ENCODE results near the gene GNAO1.

Gene GNAO1

DNA sequence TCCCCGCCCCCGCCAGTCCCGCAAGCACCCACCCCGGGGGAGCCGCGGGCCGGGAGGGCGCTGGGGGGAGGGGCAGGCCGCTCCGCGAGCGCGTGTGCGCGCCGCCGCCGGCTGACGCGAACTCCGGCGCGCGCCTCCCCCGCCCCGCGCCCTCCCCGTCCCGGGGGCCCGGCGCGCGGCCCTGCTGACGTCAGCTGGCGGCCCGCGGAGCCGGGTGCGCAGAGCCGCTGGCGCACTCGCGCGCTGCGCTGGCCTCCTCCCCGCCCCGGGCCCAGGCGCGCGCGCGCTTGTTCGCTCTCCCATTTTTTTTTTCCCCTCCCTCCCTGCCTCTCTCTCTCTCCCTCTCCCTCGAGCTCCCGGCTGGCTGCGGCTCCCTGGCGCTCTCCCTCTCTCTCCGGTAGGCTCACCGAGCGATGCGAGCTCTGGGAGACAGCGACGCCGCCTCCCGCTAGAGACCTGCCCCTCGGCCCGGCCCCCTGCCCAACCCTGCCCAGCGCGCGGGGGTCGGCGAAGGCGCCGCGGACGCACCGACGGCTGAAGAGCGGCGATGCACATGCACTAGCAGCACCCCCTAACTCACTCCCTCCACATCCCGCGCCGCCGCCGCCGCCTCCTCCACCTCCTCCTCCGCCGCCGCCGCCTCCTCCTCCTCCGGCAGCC, at the start of gene GNAO1:
Gene GNAO1, plus strand, starts transcription at position 334 of the 660 bp plus-strand sequence. CDS start 747 bp downstream, outside the sequence.
- Histone ChIP-seq H2AFZ (ENCODE audit: low read length) (peak within 1 kb of the TSS; percentile 38; the same call in 1 of the 2 replicates), H3K4me2 (ENCODE audit: low read depth, low read length) (peak within 1 kb of the TSS; percentile 69; the same call in 1 of the 2 replicates)

DNA sequence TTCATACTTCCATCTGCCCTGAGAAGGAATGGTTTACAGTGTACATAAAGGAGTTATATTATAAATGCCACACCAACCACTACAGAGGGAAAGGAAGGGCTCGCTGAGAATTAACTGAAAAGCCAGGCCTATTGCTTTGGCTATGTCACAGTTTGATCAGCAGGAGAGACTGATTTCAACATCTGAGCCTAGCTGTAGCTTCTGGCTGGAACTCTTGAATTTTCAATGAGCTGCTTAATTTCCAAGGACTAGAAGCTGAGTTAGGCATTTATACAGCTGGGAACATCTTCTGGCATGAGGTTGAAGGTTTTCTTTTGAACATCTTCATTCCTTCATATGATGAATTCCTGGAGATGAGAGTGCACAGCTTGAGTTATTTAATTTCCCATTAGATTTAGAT, 47.6 kb upstream of the GNAO1 start:
- no peaks in the 10 kb centered on the region for H4K20me1 ChIP-seq (ENCODE audit: insufficient read depth, low read length)
- H3K9ac ChIP-seq (ENCODE audit: low read length), result no peak overlapping the region
- no peak overlapping the region for H3K4me3 ChIP-seq (ENCODE audit: low read length)
- no peaks in the 10 kb centered on the region for H3K79me2 ChIP-seq (ENCODE audit: low read length)
- TF ChIP-seq, protein P1, sequence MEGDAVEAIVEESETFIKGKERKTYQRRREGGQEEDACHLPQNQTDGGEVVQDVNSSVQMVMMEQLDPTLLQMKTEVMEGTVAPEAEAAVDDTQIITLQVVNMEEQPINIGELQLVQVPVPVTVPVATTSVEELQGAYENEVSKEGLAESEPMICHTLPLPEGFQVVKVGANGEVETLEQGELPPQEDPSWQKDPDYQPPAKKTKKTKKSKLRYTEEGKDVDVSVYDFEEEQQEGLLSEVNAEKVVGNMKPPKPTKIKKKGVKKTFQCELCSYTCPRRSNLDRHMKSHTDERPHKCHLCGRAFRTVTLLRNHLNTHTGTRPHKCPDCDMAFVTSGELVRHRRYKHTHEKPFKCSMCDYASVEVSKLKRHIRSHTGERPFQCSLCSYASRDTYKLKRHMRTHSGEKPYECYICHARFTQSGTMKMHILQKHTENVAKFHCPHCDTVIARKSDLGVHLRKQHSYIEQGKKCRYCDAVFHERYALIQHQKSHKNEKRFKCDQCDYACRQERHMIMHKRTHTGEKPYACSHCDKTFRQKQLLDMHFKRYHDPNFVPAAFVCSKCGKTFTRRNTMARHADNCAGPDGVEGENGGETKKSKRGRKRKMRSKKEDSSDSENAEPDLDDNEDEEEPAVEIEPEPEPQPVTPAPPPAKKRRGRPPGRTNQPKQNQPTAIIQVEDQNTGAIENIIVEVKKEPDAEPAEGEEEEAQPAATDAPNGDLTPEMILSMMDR (IDR thresholded peaks at IDR 0.05; ENCODE audit: low read length), result no peak
- TF ChIP-seq EZH2phosphoT487 (IDR thresholded peaks at IDR 0.05; ENCODE audit: low read length) (no peak), EZH2 (optimal IDR thresholded peaks at IDR 0.05; ENCODE audit: low read depth, low read length) (no peak)
- H3K4me2 ChIP-seq (ENCODE audit: low read depth, low read length), result no peak overlapping the region
- H3K4me1 ChIP-seq (ENCODE audit: low read length), result no peaks in the 10 kb centered on the region
- H3F3A ChIP-seq (ENCODE audit: insufficient read depth, low read length), result no peaks in the 10 kb centered on the region
- no peaks in the 10 kb centered on the region for H3K9me2 ChIP-seq (replicated peaks; ENCODE audit: insufficient read depth, low read length)
- no peak overlapping the region for H3K27ac ChIP-seq (ENCODE audit: low read length)
- H3K36me3 ChIP-seq (replicated peaks; ENCODE audit: insufficient read depth, low read length), result no peaks in the 10 kb centered on the region
- no peak for DNase-seq
- H3K9me3 ChIP-seq (replicated peaks; ENCODE audit: insufficient read depth, low read length), result no peaks in the 10 kb centered on the region
- no peak overlapping the region for H2AFZ ChIP-seq (ENCODE audit: low read length)
- no peaks in the 10 kb centered on the region for H3K27me3 ChIP-seq (replicated peaks; ENCODE audit: insufficient read depth, low read length)

More for the DNA sequence above, at the start of gene GNAO1:
- Histone ChIP-seq H3K79me2 (ENCODE audit: low read length) (no peaks in the 10 kb centered on the region), H3F3A (ENCODE audit: insufficient read depth, low read length) (no peaks in the 10 kb centered on the region), H3K9ac (ENCODE audit: low read length) (no peak within 1 kb of the TSS), H3K27me3 (replicated peaks; ENCODE audit: insufficient read depth, low read length) (peaks cover 57% of the 10 kb centered on the region), H3K9me2 (replicated peaks; ENCODE audit: insufficient read depth, low read length) (no peaks in the 10 kb centered on the region), H3K4me3 (ENCODE audit: low read length) (peak within 1 kb of the TSS; percentile 60), H4K20me1 (ENCODE audit: insufficient read depth, low read length) (no peaks in the 10 kb centered on the region), H3K9me3 (replicated peaks; ENCODE audit: insufficient read depth, low read length) (no peaks in the 10 kb centered on the region), H3K36me3 (replicated peaks; ENCODE audit: insufficient read depth, low read length) (no peaks in the 10 kb centered on the region), H3K27ac (ENCODE audit: low read length) (no peak within 1 kb of the TSS), H3K4me1 (ENCODE audit: low read length) (no peaks in the 10 kb centered on the region)
- DNase-seq, result peak; percentile 26
- TF ChIP-seq EZH2phosphoT487 (IDR thresholded peaks at IDR 0.05; ENCODE audit: low read length) (no peak), EZH2 (optimal IDR thresholded peaks at IDR 0.05; ENCODE audit: low read depth, low read length) (no peak)
- TF ChIP-seq, protein P1 (IDR thresholded peaks at IDR 0.05; ENCODE audit: low read length), result no peak

DNA sequence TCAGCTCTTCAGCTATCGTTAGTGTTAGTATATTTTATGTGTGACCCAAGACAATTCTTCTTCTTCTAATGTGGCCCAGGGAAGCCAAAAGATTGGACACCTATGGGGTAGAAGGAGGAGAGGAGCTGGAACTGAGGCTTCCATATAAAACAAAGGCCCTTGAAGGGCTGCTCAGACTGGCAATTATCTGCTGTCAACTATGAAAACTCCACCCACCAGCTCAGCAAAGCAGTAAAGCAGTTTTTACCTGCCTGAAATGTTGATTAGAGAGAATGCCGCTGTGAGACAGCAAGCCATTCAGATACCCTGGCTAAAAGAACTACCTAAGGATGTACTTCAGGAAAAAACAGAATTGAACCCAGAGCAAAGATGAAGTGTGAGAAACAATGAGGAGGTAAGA, 45.9 kb upstream of the GNAO1 start:
- H3K9me2 ChIP-seq (replicated peaks; ENCODE audit: insufficient read depth, low read length), result no peaks in the 10 kb centered on the region
- no peaks in the 10 kb centered on the region for H4K20me1 ChIP-seq (ENCODE audit: insufficient read depth, low read length)
- H3K9me3 ChIP-seq (replicated peaks; ENCODE audit: insufficient read depth, low read length), result no peaks in the 10 kb centered on the region
- no peaks in the 10 kb centered on the region for H3K36me3 ChIP-seq (replicated peaks; ENCODE audit: insufficient read depth, low read length)
- H3K4me2 ChIP-seq (ENCODE audit: low read depth, low read length), result no peak overlapping the region
- no peaks in the 10 kb centered on the region for H3K4me1 ChIP-seq (ENCODE audit: low read length)
- no peak for DNase-seq
- H3K4me3 ChIP-seq (ENCODE audit: low read length), result no peak overlapping the region
- no peaks in the 10 kb centered on the region for H3F3A ChIP-seq (ENCODE audit: insufficient read depth, low read length)
- H3K27me3 ChIP-seq (replicated peaks; ENCODE audit: insufficient read depth, low read length), result no peaks in the 10 kb centered on the region
- H3K9ac ChIP-seq (ENCODE audit: low read length), result no peak overlapping the region
- H3K79me2 ChIP-seq (ENCODE audit: low read length), result no peaks in the 10 kb centered on the region
- no peak overlapping the region for H2AFZ ChIP-seq (ENCODE audit: low read length)
- TF ChIP-seq EZH2phosphoT487 (IDR thresholded peaks at IDR 0.05; ENCODE audit: low read length) (no peak), EZH2 (optimal IDR thresholded peaks at IDR 0.05; ENCODE audit: low read depth, low read length) (no peak)
- TF ChIP-seq, protein P1 (IDR thresholded peaks at IDR 0.05; ENCODE audit: low read length), result no peak
- no peak overlapping the region for H3K27ac ChIP-seq (ENCODE audit: low read length)

Data from MM.1S (cell line).